Right lobe of liver (tissue), 4 donors: ENCODE measurements around the gene P4HA2.

Experiments used
- POLR2A ChIP-seq: fragments of 450-650 bp; IDR thresholded peaks from one replicate; pipeline ENCODE4 v1.6.1; 2017; ENCODE audit warnings: antibody characterized with exemption, mild to moderate bottlenecking
- TF ChIP-seq, protein P1 (sequence below), 4 donors: fragments of 200-600 bp in 3 of 4; fragments of 450-650 bp in 1 of 4; IDR thresholded peaks; one replicate each; pipeline versions ENCODE4 v1.5.1 to v1.8.0; 2016 to 2022; ENCODE audit warnings: antibody characterized with exemption in 4 of 4, mild to moderate bottlenecking in 2 of 4
- donor health status: DM: no; HTN: no; CAD: no.
- donor health status: DM: no; HTN: no; CAD: no.
- donor health status: DM: no; HTN: yes; CAD: no.

DNA sequence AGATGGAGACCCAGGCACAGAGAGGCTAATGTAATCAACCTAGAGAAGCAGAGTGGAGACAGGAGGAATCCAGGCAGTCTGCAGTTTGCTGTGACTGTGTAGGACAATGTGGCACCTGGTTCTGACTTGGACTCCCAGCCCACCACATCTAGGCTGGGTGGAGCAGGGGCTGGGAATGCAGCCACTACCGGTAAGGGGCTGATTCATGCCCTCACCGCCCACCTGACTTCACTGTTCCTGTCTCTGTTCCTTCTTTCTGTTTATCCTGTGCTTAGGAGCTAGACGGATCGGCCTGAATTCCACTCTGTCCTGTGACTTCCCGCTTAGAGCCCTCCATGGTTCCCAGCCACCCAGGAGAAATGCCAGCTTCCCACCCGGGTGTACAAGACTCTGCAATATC, 32.4 kb upstream of the P4HA2 start:
- TF ChIP-seq, protein P1, sequence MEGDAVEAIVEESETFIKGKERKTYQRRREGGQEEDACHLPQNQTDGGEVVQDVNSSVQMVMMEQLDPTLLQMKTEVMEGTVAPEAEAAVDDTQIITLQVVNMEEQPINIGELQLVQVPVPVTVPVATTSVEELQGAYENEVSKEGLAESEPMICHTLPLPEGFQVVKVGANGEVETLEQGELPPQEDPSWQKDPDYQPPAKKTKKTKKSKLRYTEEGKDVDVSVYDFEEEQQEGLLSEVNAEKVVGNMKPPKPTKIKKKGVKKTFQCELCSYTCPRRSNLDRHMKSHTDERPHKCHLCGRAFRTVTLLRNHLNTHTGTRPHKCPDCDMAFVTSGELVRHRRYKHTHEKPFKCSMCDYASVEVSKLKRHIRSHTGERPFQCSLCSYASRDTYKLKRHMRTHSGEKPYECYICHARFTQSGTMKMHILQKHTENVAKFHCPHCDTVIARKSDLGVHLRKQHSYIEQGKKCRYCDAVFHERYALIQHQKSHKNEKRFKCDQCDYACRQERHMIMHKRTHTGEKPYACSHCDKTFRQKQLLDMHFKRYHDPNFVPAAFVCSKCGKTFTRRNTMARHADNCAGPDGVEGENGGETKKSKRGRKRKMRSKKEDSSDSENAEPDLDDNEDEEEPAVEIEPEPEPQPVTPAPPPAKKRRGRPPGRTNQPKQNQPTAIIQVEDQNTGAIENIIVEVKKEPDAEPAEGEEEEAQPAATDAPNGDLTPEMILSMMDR (IDR thresholded peaks at IDR 0.05), result no peak
- no peak for TF ChIP-seq POLR2A
